Mesenchymal stem cell (in vitro differentiated cells and primary cell): Measurements from ENCODE around the gene SLC38A5.
"Not testable (repeated sequence)": the region's sequence is repeated elsewhere in the genome, so short reads cannot be mapped to it uniquely, and the experiment has no call there.

Experiments used
- DNase-seq: peaks from one replicate; pipeline ENCODE4 v3.0.0-alpha.2; 2013
- H2AFZ ChIP-seq: one replicate; pipeline ENCODE4 v1.6.1; 2013; ENCODE audit warnings: low read depth, mild to moderate bottlenecking, control low read depth, inconsistent platforms, low read length, moderate library complexity
- H2AK5ac ChIP-seq: 2 replicates; pipeline ENCODE4 v1.6.1; 2013; ENCODE audit warnings: low read length, moderate library complexity, mild to moderate bottlenecking, inconsistent platforms; ENCODE audit not compliant: severe bottlenecking
- H2BK120ac ChIP-seq: one replicate; pipeline ENCODE4 v1.6.1; 2013; ENCODE audit warnings: low read depth, mild to moderate bottlenecking, inconsistent platforms, low read length, moderate library complexity
- H2BK12ac ChIP-seq, 2 experiments: one replicate each; pipeline ENCODE4 v1.6.1; 2013; ENCODE audit warnings: inconsistent platforms in 2 of 2, low read length in 2 of 2, mild to moderate bottlenecking in 2 of 2, moderate library complexity in 2 of 2, control low read depth in 1 of 2
- H2BK15ac ChIP-seq: one replicate; pipeline ENCODE4 v1.6.1; 2013; ENCODE audit warnings: mild to moderate bottlenecking, low read depth, inconsistent platforms; ENCODE audit not compliant: poor library complexity, severe bottlenecking
- H2BK5ac ChIP-seq: 2 replicates; pipeline ENCODE4 v1.6.1; 2013; ENCODE audit warnings: low read depth, mild to moderate bottlenecking, low read length, control low read depth, inconsistent platforms; ENCODE audit not compliant: poor library complexity, severe bottlenecking
- H3K14ac ChIP-seq, 2 experiments: one replicate each; pipeline ENCODE4 v1.6.1; 2013; ENCODE audit warnings: inconsistent platforms in 2 of 2, low read length in 2 of 2, control low read depth in 1 of 2, mild to moderate bottlenecking in 1 of 2, moderate library complexity in 1 of 2
- H3K18ac ChIP-seq, 2 experiments: one replicate each; pipeline ENCODE4 v1.6.1; 2013; ENCODE audit warnings: inconsistent platforms in 2 of 2, low read length in 2 of 2, control low read depth in 1 of 2, low read depth in 1 of 2, mild to moderate bottlenecking in 1 of 2
- H3K23ac ChIP-seq, 2 experiments: one replicate each; pipeline ENCODE4 v1.6.1; 2013; ENCODE audit warnings: inconsistent platforms in 2 of 2, low read length in 2 of 2, mild to moderate bottlenecking in 2 of 2, moderate library complexity in 2 of 2, control low read depth in 1 of 2
- H3K27ac ChIP-seq: 2 replicates; pipeline ENCODE4 v1.5.1; 2013; ENCODE audit warnings: mild to moderate bottlenecking, moderate library complexity, low read length, control low read depth, inconsistent platforms; ENCODE audit not compliant: poor library complexity, severe bottlenecking
- H3K27me3 ChIP-seq, 2 experiments: 2 replicates each; pipeline versions ENCODE4 v1.6.1 to v1.7.0; 2013; ENCODE audit warnings: low read length in 2 of 2, mild to moderate bottlenecking in 2 of 2, moderate library complexity in 2 of 2, control low read depth in 1 of 2, inconsistent platforms in 1 of 2; ENCODE audit not compliant: control insufficient read depth in 1 of 2, insufficient read depth in 1 of 2
- H3K36me3 ChIP-seq, 2 experiments: 2 replicates each; pipeline versions ENCODE4 v1.6.1 to v1.7.0; 2013; ENCODE audit warnings: low read length in 2 of 2, control low read depth in 1 of 2, inconsistent platforms in 1 of 2, low read depth in 1 of 2, mild to moderate bottlenecking in 1 of 2; ENCODE audit not compliant: insufficient read depth in 2 of 2, control insufficient read depth in 1 of 2
- H3K4ac ChIP-seq, 2 experiments: one replicate each; pipeline ENCODE4 v1.6.1; 2013; ENCODE audit warnings: inconsistent platforms in 2 of 2, low read length in 2 of 2, mild to moderate bottlenecking in 2 of 2, moderate library complexity in 2 of 2, control low read depth in 1 of 2, low read depth in 1 of 2
- H3K4me1 ChIP-seq: 2 replicates; pipeline ENCODE4 v1.6.1; 2013; ENCODE audit warnings: low read depth, low read length, control low read depth; ENCODE audit not compliant: control insufficient read depth, insufficient read depth
- H3K4me2 ChIP-seq: 2 replicates; pipeline ENCODE4 v1.6.1; 2013; ENCODE audit warnings: low read length, mild to moderate bottlenecking, inconsistent platforms; ENCODE audit not compliant: poor library complexity, severe bottlenecking
- H3K4me3 ChIP-seq, 2 experiments: 2 replicates each; pipeline versions ENCODE4 v1.5.1 to v1.7.0; 2013; ENCODE audit warnings: low read length in 2 of 2, mild to moderate bottlenecking in 2 of 2, control low read depth in 1 of 2, low read depth in 1 of 2; ENCODE audit not compliant: insufficient read depth in 1 of 2
- H3K79me1 ChIP-seq: replicated peaks from 2 replicates; pipeline ENCODE4 v1.6.1; 2013; ENCODE audit warnings: mild to moderate bottlenecking, control low read depth, low read length, inconsistent platforms; ENCODE audit not compliant: poor library complexity, severe bottlenecking
- H3K9ac ChIP-seq: 2 replicates; pipeline ENCODE4 v1.7.0; 2013; ENCODE audit warnings: mild to moderate bottlenecking, low read length, moderate library complexity
- H3K9me3 ChIP-seq: 2 replicates; pipeline ENCODE4 v1.7.0; 2013; ENCODE audit warnings: mild to moderate bottlenecking, low read length; ENCODE audit not compliant: control insufficient read depth
- H4K8ac ChIP-seq: one replicate; pipeline ENCODE4 v1.6.1; 2013; ENCODE audit warnings: inconsistent platforms, mild to moderate bottlenecking, low read length, moderate library complexity
- H4K91ac ChIP-seq: one replicate; pipeline ENCODE4 v1.6.1; 2013; ENCODE audit warnings: mild to moderate bottlenecking, low read length, inconsistent platforms
- WGBS: methylation state at CpG from one replicate; pipeline ENCODE4 v1.1.7; 2013; ENCODE audit warnings: mixed read lengths; 5-methylcytosine and 5-hydroxymethylcytosine counted together

SLC38A5 gene

DNA sequence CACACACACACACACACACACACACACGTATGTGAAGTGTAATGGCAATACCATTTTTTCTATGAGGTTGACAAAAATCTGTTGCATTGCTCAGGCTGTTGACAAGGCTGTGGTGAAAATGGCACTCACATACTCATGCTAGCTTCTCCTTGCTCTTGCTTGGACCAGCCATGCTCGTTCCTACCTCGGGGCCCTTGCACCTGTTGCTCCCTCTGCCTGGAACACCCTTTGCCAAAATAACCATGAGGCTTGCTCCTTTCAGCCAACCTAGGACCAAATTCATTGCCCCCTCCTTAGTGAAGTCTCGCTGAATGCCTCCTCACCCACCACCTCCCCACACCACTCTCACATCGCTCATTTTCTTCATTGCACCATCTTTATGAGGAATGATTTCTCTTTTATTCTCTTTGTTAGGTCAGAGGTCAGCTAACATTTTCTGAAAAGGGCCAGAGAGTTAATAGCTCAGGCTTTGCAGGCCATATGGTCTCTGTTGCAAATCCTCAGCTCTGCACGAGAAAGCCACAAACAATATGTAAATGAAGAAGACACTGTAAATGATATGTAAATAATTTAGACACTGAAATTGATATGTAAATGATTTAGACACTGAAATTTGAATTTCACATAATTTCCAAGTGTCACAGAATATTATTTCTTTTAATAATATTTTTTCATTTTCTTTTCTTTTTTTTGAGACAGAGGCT is 13.3 kb downstream of the SLC38A5 start:
- no peak overlapping the region for H2BK5ac ChIP-seq
- peaks cover 8% of the 10 kb centered on the region for H3K9me3 ChIP-seq
- peaks cover 0 to 28% of the 10 kb centered on the region in 2 experiments for H3K36me3 ChIP-seq
- DNase-seq = no peak
- no peak overlapping the region for H4K91ac ChIP-seq
- no peak overlapping the region for H2BK120ac ChIP-seq
- no peak overlapping the region for H2BK15ac ChIP-seq
- no peak overlapping the region for H3K4ac ChIP-seq
- WGBS = 87% methylated on average over 3 of the region's 6 CpGs
- H3K23ac ChIP-seq = no peak overlapping the region
- no peak overlapping the region for H2AK5ac ChIP-seq
- H3K4me1 ChIP-seq = no peaks in the 10 kb centered on the region
- no peak overlapping the region for H3K4me2 ChIP-seq
- peaks cover 0 to 7% of the 10 kb centered on the region in 2 experiments for H3K27me3 ChIP-seq
- no peak overlapping the region for H2BK12ac ChIP-seq
- no peak overlapping the region for H3K27ac ChIP-seq
- no peak overlapping the region for H3K18ac ChIP-seq
- H2AFZ ChIP-seq = no peak overlapping the region
- H3K79me1 ChIP-seq = no peaks in the 10 kb centered on the region
- H3K14ac ChIP-seq = no peak overlapping the region
- no peak overlapping the region for H4K8ac ChIP-seq
- H3K9ac ChIP-seq = no peak overlapping the region
- H3K4me3 ChIP-seq = no peak overlapping the region

DNA sequence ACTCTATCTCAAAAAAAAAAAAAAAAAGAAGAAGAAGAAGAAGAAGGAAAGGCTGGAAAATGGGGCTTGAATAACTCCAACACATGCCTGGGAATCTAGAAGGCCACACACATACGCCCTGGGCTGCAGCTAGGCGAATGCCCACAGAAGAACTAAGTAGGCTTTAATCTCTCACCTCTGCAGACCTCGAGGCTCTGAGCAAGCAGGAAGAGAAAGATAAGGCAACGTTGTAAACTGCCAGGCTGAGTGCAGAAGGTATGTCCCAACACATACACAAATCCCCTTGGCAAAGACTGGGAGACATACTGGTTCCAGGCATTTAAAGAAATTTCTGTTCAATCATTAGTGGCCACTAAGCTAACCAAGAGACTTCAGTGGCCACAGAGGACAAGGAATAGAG is 18.4 kb downstream of the SLC38A5 start:
- Histone ChIP-seq H3K4ac (no peak overlapping the region), H3K36me3 (no peaks in the 10 kb centered on the region), H4K8ac (no peak overlapping the region), H3K27ac (no peak overlapping the region), H2BK5ac (no peak overlapping the region), H3K4me3 (no peak overlapping the region), H2BK15ac (no peak overlapping the region), H3K79me1 (no peaks in the 10 kb centered on the region), H2BK120ac (no peak overlapping the region), H3K27me3 (peaks cover 0 to 13% of the 10 kb centered on the region in 2 experiments), H3K9ac (no peak overlapping the region), H2BK12ac (no peak overlapping the region), H3K4me2 (no peak overlapping the region), H2AK5ac (no peak overlapping the region), H4K91ac (no peak overlapping the region), H3K4me1 (no peaks in the 10 kb centered on the region), H3K23ac (no peak overlapping the region), H3K14ac (no peak overlapping the region), H3K9me3 (peaks cover 8% of the 10 kb centered on the region), H2AFZ (no peak overlapping the region), H3K18ac (no peak overlapping the region)
- 63% methylated on average over 4 of the region's 4 CpGs for WGBS
- DNase-seq = no peak

DNA sequence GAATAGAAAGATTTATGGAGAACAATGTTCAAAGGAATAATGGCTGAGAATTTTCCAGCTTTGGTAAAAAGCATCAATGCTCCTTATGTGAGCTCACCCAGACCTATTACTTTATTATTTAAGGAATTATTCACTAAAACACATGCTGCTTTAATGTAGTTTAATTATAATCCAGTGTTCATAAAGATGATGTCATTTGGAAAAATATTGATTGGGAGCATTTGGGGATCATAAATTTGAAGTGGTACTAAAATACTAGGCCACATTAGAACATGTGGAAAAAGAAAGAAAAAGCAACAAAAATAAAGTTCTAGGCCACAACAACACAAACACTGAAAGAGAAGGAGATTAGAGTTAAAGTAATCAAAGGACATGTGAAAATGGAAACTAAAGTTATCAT is 20.0 kb downstream of the SLC38A5 start:
- H3K14ac ChIP-seq = no peak overlapping the region
- H2BK12ac ChIP-seq = no peak overlapping the region
- no peak overlapping the region for H3K4me2 ChIP-seq
- H3K18ac ChIP-seq = no peak overlapping the region
- H2BK120ac ChIP-seq = no peak overlapping the region
- no peak overlapping the region for H4K8ac ChIP-seq
- H3K23ac ChIP-seq = no peak overlapping the region
- H2AFZ ChIP-seq = no peak overlapping the region
- peaks cover 8% of the 10 kb centered on the region for H3K9me3 ChIP-seq
- no peak overlapping the region for H4K91ac ChIP-seq
- peaks cover 0 to 16% of the 10 kb centered on the region in 2 experiments for H3K27me3 ChIP-seq
- no peak overlapping the region for H3K4me3 ChIP-seq
- H3K79me1 ChIP-seq = no peaks in the 10 kb centered on the region
- no peak overlapping the region for H2BK15ac ChIP-seq
- no peaks in the 10 kb centered on the region for H3K36me3 ChIP-seq
- H2BK5ac ChIP-seq = no peak overlapping the region
- H3K9ac ChIP-seq = no peak overlapping the region
- no peak overlapping the region for H3K4ac ChIP-seq
- no peak overlapping the region for H3K27ac ChIP-seq
- no peaks in the 10 kb centered on the region for H3K4me1 ChIP-seq
- DNase-seq = no peak
- no peak overlapping the region for H2AK5ac ChIP-seq

DNA sequence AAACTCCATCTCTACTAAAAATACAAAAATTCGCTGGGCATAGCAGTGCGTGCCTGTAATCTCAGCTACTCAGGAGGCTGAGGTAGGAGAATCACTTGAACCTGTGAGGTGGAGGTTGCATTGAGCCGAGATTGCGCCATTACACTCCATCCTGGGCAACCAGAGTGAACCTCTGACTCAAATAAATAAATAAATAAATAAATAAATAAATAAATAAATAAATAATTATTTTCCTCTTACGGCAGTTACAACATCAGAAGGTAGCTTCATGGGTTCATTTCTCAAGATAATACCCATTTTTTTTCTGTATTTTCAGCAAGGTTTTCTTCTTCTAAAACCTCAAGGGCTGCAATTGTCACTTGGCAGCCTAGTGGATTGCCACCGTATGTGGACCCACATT is 22.9 kb downstream of the SLC38A5 start:
- not testable (repeated sequence) for H3K9me3 ChIP-seq, H3K23ac ChIP-seq, H4K8ac ChIP-seq, H3K4ac ChIP-seq, H2BK5ac ChIP-seq, H2BK12ac ChIP-seq, H2BK120ac ChIP-seq, H3K9ac ChIP-seq, DNase-seq, H3K79me1 ChIP-seq, H3K4me1 ChIP-seq, H3K36me3 ChIP-seq, H3K27ac ChIP-seq, H2AK5ac ChIP-seq, H3K14ac ChIP-seq, H3K4me2 ChIP-seq, H2BK15ac ChIP-seq, H3K4me3 ChIP-seq, H3K18ac ChIP-seq, H4K91ac ChIP-seq, H2AFZ ChIP-seq
- H3K27me3 ChIP-seq = peaks cover 0 to 15% of the 10 kb centered on the region in 2 experiments
- WGBS = 88% methylated on average over 2 of the region's 6 CpGs
